ENCODE measurements around the gene RAD51B. TPM values are rescaled to one million over a fixed set of nuclear protein-coding genes. Genes with fewer than 3 reads are reported as not detected.

Gene RAD51B
- total RNA-seq, 6 experiments from 2014 or later = 2.7 to 5.8 (median 4.3) TPM

- WGBS (ENCODE audit: insufficient coverage, low coverage, low lambda C conversion rate, missing lambda C conversion rate) = 60% methylated on average over 4 of the region's 12 CpGs
- DNase-seq = no peak
- TF ChIP-seq CTCF (IDR thresholded peaks at IDR 0.05) (no peak), POLR2A (IDR thresholded peaks at IDR 0.05) (no peak)
- Histone ChIP-seq H3K36me3 (no peaks in the 10 kb centered on the region), H3K27ac (no peak overlapping the region), H3K9me3 (no peaks in the 10 kb centered on the region), H3K4me1 (no peaks in the 10 kb centered on the region), H3K4me3 (no peak overlapping the region), H3K27me3 (no peaks in the 10 kb centered on the region)
- intact Hi-C loops (cut with DNase I) = no loop called here
- ATAC-seq = no peak
These were observed 539.6 kb downstream of the RAD51B start for GRCh38 chr14:68359022-68359836.

DNA sequence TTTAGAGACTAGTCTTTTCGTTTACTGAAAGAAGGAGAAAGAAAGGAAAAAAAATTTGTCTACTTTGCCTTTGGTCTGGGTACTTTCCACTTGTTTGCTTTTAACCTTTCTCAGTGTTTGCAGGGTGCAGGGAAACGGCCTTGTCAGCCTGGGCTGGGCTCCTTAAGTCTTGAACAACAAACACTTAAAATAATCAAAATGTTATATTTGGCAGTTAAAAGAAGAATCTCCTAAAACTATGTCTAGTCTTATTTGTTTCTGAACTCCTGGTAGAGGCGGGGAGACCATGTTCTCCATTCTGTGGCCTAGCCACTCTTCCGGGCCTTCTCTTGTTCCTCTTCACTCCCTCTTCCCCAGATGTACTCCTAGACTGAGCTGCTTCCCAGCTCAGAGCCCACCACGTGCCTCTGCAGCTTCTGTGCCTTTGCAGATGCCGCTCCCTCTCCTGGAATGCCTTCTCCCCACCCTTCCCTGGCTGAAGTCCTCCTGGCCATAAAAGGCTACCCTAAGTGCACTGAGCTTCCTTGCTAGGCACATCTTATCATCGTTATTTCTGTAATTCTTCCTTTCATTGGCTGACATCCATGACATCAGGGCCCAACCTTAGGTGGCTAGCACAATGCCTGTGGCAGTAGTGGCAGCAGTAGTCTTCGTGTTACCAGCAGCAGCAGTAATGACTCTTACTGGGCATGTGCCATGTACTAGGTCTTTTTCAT lies 540.4 kb downstream of the RAD51B start:
- Histone ChIP-seq H3K27ac (no peak overlapping the region), H3K27me3 (no peaks in the 10 kb centered on the region), H3K4me1 (no peaks in the 10 kb centered on the region), H3K9me3 (no peaks in the 10 kb centered on the region), H3K36me3 (no peaks in the 10 kb centered on the region), H3K4me3 (no peak overlapping the region)
- TF ChIP-seq CTCF (IDR thresholded peaks at IDR 0.05) = no peak
- no peak for TF ChIP-seq POLR2A (IDR thresholded peaks at IDR 0.05)
- intact Hi-C loops (cut with DNase I) = no loop called here
- DNase-seq (no peak), ATAC-seq (peak; percentile 34 to 55 (median 52))
- 57% methylated on average over 6 of the region's 8 CpGs for WGBS (ENCODE audit: insufficient coverage, low coverage, low lambda C conversion rate, missing lambda C conversion rate)

DNA sequence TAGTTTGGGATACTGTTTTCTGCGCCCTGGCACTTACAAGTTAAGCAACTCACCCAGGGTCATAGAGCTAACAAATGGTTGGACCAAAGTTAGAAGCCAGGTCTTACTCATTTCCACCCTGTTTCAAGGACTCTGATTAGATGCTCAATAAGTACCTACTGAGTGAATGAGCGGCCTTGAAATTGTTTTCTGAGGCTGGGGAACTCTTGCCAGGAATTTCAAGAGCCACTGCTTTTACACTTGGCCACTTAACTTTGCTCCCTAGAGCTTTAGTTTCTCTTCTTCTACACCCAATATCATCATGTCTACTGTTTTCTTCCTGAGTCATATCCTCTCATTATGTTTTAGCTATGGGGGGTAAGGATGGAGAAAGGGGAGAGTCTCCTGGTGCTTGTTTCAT lies 541.7 kb downstream of the RAD51B start:
- peak in 1 of 4 donors; percentile 21 for ATAC-seq
- intact Hi-C loops (cut with DNase I) = no loop called here
- 57% methylated on average over 1 of the region's 2 CpGs for WGBS (ENCODE audit: insufficient coverage, low coverage, low lambda C conversion rate, missing lambda C conversion rate)
- DNase-seq = no peak
- Histone ChIP-seq H3K27me3 (no peaks in the 10 kb centered on the region), H3K27ac (no peak overlapping the region), H3K36me3 (no peaks in the 10 kb centered on the region), H3K4me3 (no peak overlapping the region), H3K9me3 (no peaks in the 10 kb centered on the region), H3K4me1 (no peaks in the 10 kb centered on the region)
- TF ChIP-seq POLR2A (IDR thresholded peaks at IDR 0.05) (no peak), CTCF (IDR thresholded peaks at IDR 0.05) (no peak)

- H3K27ac ChIP-seq = no peak overlapping the region
- ATAC-seq (peak in 3 of 4 donors; percentile 11 to 51 (median 15)), DNase-seq (no peak)
- no peak for TF ChIP-seq CTCF (IDR thresholded peaks at IDR 0.05)
- no peak for TF ChIP-seq POLR2A (IDR thresholded peaks at IDR 0.05)
- no peaks in the 10 kb centered on the region for H3K36me3 ChIP-seq
- peaks cover 0 to under 1% (median 0%) of the 10 kb centered on the region in 4 donors for H3K4me1 ChIP-seq
- intact Hi-C loops (cut with DNase I) = no loop called here
- no peaks in the 10 kb centered on the region for H3K9me3 ChIP-seq
- no peak overlapping the region for H3K4me3 ChIP-seq
- 80% methylated on average over 4 of the region's 4 CpGs for WGBS (ENCODE audit: insufficient coverage, low coverage, low lambda C conversion rate, missing lambda C conversion rate)
- H3K27me3 ChIP-seq = no peaks in the 10 kb centered on the region
These were observed 543.3 kb downstream of the RAD51B start for GRCh38 chr14:68362846-68363245.
